ENCODE measurements around the gene ZNF664.

DNA sequence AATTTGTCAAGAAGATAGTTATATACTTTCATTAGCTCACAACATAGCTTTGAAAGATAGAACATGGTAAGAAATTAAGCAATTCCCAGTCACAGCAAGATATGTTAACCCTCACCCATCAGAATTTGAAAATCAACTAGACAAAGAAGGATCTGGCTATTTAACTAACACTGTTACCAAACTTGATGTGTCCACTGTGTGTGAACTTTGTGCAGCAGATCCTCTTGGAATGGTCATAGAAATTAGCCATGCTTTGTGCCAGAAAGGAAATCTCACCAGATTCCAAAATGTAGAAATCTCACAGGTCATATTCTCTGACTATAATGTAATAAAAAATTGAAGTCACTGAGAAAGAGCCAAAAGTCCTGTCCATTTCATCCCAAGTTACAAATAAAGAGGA lies 46.1 kb downstream of the ZNF664 start:
- TF ChIP-seq, protein P1, sequence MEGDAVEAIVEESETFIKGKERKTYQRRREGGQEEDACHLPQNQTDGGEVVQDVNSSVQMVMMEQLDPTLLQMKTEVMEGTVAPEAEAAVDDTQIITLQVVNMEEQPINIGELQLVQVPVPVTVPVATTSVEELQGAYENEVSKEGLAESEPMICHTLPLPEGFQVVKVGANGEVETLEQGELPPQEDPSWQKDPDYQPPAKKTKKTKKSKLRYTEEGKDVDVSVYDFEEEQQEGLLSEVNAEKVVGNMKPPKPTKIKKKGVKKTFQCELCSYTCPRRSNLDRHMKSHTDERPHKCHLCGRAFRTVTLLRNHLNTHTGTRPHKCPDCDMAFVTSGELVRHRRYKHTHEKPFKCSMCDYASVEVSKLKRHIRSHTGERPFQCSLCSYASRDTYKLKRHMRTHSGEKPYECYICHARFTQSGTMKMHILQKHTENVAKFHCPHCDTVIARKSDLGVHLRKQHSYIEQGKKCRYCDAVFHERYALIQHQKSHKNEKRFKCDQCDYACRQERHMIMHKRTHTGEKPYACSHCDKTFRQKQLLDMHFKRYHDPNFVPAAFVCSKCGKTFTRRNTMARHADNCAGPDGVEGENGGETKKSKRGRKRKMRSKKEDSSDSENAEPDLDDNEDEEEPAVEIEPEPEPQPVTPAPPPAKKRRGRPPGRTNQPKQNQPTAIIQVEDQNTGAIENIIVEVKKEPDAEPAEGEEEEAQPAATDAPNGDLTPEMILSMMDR (IDR thresholded peaks at IDR 0.05; ENCODE audit: poor library complexity, severe bottlenecking) = no peak
- TF ChIP-seq EZH2 (IDR thresholded peaks at IDR 0.05; ENCODE audit: borderline replicate concordance, insufficient read depth, low read length, poor library complexity, severe bottlenecking) (no peak), EP300 (conservative IDR thresholded peaks at IDR 0.05; ENCODE audit: poor library complexity, severe bottlenecking) (no peak), MXI1 (conservative IDR thresholded peaks at IDR 0.05; ENCODE audit: poor library complexity, severe bottlenecking) (no peak)
